Non-pigmented ciliary epithelial cell (primary cell): ENCODE data around the gene ATG4A.

Experiments used
- DNase-seq: peaks from one replicate; pipeline ENCODE4 v3.0.0-alpha.2; 2010; ENCODE audit warnings: low read depth

Gene ATG4A, protein sequence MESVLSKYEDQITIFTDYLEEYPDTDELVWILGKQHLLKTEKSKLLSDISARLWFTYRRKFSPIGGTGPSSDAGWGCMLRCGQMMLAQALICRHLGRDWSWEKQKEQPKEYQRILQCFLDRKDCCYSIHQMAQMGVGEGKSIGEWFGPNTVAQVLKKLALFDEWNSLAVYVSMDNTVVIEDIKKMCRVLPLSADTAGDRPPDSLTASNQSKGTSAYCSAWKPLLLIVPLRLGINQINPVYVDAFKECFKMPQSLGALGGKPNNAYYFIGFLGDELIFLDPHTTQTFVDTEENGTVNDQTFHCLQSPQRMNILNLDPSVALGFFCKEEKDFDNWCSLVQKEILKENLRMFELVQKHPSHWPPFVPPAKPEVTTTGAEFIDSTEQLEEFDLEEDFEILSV

DNA sequence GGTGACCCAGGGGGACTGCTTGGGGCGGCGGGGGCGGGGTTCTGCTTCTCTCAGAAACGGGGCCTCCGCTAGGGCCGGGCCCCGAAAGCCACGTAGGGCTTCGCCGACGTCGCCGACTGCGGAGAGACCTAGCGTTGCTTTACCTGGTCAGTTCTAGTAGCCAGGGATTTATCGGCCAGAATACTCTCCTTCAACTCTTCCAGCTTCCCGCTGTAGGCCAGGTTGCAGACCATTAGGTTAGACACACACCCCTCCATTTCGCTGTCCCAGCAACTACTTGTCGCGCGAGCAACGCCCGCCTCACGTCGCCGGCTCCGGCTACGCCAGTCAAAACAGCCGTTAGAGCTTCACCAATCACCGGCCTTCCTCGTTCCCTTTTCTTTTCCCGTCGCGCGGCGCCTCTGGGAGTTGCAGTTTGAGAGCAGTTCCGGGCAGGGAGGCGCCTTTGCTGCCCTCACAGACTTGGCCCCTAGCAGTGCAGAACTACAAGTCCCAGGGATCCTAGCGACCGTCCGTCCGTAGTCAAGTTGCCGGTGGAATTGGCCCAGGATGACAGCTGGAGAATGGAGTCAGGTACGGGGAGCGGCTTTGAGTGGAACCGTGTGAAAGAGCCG is at the start of gene ATG4A, which contains the start of gene PSMD10:
ATG4A (plus strand) TSS at position 515 of the 614 bp plus-strand sequence; CDS start at position 564, 49 bp downstream.
PSMD10 (minus strand) TSS at position 279 of the 614 bp plus-strand sequence; CDS start at position 257, 22 bp downstream.
- peak; percentile 84 for DNase-seq

DNA sequence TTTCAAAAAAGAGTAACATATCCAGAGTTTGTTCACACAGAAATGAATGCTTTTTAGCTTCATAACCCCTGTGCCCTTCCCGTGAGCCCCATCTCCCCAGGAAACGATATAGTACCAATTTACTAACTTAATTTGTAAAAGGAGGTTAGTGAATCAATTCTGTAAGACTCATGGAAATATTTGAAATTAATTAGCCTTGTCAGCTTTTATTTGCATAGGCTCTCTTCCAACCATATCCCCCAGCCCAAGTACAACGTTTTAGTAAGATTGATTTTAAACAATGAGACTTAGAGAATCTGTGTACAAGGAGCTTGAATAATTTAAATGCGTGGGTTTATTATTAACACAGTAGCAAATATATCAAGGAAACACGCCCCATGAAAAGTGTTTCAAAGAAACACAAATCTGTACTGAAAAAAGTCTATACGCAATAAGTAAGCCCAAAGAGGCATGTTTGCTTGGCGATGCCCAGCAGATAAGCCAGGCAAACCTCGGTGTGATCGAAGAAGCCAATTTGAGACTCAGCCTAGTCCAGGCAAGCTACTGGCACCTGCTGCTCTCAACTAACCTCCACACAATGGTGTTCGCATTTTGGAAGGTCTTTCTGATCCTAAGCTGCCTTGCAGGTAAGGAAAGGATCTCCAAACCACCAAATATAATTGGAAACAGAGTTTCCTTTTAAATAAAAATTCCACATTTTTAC is 46.9 kb upstream of the ATG4A start, which contains the start of gene VSIG1:
VSIG1 (plus strand) TSS at position 512 of the 703 bp plus-strand sequence; CDS start at position 578, 66 bp downstream.
- no peak for DNase-seq

DNA sequence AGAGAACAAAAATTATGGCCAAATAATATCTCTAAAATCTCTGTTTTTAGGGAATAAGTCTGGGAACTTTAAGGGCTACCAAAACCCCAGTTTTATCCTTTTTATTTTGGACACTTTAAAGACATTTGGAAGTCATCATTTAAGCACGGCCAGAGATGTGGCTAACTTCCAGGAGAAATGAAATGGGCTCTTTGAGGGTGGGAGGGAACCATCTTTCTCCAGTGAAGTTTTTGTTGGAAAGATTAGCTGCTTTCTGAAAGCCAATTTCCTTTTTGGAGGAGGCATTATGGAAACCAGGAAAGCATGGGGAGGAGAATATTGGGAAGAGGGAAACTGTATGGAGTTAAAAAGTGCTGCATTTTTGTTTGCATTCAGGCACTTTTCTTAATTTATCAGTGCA is 41.9 kb upstream of the ATG4A start:
- no peak for DNase-seq

DNA sequence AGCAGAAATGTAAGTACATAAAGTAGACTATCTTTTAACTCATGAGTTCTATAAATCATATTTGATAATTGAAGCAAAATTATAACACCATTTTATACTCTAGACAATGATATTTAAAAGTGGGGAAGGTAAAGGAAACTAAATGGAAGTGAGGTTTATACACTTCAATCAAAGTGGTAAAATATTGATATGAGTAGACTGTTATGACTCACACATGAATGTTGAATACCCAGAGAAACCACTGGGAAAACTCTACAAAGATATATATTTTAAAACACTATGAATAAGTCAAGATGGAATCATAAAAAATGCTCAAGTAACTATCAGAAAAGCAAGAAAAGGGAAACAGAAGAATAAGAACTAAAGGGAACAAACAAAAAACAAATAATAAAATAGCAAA is 38.4 kb upstream of the ATG4A start:
- no peak for DNase-seq

DNA sequence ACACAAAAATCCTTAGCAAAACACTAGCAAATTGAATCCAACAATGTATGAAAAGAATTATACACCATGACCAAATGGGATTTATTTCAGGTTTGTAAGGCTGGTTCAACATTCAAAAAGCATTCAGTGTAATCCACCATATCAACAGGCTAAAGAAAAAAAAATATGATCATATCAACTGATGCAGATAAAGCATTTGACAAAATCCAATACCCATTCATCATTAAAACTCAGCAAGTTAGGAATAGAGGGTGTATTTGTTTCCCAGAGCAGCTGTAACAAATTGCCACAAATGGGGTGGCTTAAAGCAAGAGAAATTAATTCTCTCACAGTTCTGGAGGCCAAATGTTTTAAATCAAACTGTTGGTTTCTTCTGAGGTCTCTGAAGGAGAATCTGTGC is 36.0 kb upstream of the ATG4A start:
- no peak for DNase-seq

DNA sequence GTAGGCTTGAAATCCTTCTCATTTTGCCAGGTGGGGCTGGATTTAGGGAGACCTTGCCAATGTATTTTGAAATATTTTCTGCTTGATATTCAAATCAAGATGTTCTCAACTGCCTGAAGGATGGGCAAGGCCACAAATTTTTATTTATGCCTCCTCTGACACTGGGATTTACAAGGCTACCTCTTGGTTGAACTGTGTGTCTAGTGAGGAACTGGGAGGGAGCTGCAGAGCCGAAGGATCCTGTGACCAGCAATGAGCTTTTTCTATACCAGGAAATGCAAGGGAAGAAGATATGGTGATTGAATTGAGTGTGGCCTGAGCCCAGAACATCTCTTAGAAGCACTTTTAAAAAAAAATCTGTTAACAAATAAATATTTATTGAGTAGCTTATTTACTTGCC is 31.8 kb upstream of the ATG4A start:
- DNase-seq = no peak

DNA sequence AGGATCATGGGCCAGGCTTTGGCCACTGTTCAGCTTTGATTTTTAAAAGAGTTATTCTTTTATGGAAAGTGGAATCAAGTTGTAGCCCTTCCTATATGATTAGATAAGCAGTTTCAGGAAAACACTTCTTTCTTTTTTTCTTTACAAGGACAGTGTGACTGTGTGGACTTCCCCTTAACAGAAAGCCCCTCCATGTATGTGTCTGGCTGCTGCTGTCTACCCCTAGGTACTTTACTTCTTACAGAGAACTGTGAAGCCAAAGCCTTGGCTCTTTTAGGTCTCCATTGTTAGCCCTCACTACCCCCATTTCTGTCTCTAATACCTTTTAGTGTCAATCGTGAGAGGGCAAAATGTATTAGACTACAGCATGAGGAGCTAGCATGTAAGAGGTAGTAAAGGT is 27.6 kb upstream of the ATG4A start:
- DNase-seq = no peak

DNA sequence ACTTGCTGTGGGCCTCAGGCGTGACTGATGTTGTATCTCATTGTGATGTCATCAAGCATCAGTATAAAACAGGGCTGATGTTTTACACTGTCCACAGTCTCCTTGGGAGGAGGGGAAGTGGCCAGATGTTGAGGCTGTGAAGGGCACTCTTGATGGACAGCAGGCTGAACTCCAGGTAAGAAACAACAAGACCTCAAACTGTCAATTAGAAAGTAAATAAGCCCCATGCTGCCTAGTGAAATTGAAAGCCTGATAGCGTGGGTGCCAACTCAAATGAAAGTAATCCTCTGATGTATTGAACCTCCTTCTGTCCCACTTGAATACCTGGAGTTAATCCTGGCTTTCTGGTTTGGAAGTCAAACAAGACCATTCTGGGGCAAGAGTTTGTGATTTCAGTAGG is 27.0 kb upstream of the ATG4A start:
- no peak for DNase-seq

DNA sequence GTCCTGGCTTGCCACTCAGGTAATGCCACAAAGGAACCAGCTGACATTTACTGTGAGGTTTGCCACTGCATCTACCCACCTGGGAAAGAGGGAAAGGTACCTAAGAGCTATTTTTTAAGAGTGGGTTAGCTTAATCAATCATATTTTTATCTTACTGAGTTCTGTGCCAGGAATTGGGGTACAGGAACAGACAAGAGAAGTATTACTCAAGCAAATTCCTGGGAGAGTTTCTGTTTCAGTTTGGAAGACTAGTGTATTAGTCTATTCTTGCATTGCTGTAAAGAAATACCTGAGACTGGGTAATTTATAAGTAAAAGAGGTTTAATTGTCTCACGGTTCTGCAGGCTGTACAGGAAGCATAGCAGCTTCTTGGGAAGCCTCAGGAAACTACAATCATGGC is 23.5 kb upstream of the ATG4A start:
- no peak for DNase-seq

DNA sequence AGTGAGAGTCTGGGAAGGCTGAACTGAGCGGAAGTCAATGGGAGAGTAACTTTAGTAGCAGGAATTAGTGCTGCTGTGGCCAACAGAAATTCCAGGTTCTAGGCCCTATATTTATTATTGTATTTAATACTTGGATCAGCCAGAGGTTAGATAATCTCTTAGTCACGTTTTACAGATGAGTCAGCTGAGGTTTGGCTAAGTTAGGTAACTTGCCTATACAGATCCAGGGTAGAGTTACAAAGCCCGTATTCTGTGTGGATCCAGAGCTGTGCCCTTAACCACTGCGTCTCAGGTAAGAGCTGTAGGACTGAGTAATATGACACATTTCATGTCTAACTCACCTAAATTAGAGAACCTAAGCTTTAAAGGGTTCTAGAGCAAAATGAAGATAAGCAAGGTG is 20.7 kb upstream of the ATG4A start:
- no peak for DNase-seq

DNA sequence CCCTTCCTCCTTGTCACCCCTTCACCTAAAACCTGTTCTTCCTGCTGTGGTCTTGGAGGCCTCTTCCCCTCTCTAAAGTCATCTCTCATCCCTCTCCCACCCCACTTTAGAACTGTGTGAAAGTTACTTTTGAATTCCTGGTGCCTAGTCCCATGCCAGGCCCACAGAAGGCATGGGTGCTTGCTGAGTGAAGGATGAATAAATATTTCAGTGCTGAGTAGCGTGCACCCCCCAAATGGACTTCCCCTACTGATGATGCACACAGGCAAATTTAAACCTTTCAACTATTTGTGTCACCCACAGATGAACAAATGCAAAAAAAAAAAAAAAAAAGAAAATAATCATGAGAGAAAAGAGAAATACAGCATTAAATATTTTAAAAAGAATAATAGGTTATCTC is 20.0 kb upstream of the ATG4A start:
- no peak for DNase-seq

DNA sequence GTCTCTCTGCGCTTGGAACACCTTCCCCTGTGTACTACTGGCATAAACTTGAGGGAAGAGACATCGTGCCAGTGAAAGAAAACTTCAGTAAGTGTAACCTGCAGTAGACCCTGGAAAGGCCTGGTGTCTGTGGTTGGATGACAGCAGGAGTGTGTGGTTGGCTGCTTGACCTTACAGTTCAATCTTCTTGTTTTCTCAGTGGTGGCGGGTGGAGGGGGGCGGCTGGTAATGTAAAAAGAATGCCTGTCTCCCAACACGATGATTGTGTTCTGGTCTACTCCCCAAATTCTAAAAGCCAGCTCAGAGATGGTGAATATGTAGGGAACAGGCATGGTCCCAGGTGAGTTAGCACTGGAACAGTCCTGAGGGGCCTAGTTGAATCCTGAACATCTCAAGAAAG is 18.8 kb upstream of the ATG4A start:
- DNase-seq = peak; percentile 45

DNA sequence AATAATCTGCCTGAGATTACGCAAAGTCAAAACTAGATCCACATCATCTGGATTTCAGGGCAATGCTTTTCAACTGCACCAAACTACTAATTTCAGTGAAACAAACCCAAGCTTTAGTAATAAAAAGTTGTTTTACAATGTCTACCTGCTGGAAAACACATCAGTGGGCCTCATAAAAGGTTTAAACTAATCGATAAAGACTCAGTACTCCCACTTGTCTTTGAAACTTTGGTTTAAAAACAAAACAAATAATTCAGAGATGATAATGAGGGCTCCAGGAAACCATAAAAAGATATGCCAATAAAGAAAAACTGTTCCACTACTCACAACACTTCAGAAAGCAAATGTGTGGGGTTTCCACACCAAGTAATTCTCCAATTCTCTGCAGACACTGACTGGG is 10.5 kb upstream of the ATG4A start:
- no peak for DNase-seq

DNA sequence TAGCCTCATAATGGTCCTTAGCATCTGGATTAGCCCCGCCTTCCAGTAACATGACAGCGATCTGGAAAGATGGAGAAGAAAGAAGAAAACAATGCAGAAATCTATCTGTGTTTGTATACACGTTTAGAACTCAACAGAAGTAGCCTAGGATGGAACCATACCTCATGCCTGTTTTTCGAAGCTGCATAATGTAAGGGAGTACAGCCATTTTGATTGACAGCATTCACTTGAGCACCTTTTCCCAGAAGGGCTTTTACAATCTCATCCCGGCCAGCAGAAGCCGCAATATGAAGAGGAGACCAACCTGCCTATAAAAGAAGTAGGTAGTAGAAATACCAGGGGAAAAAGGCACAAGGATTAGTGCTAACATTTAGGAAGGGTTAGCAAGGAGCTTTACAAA is 3.8 kb upstream of the ATG4A start:
- no peak for DNase-seq

DNA sequence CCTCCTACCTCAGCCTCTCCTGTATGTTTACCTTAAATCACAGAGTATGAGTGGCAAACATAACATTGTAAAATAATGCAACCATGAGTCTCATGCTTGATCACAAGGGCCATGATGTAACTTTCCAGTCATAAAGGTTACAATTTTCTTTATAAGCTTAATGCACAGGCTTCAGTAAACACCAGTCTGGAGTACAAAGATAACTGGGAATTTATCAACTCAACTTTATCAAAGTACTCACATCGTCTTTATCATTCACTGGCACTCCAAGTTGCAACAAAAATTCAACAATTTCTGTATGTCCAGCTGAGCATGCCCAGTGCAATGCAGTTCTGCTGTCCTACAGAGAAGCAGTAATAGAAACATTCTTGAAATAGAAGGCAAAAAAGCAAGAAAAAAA is 3.1 kb upstream of the ATG4A start:
- DNase-seq = no peak

DNA sequence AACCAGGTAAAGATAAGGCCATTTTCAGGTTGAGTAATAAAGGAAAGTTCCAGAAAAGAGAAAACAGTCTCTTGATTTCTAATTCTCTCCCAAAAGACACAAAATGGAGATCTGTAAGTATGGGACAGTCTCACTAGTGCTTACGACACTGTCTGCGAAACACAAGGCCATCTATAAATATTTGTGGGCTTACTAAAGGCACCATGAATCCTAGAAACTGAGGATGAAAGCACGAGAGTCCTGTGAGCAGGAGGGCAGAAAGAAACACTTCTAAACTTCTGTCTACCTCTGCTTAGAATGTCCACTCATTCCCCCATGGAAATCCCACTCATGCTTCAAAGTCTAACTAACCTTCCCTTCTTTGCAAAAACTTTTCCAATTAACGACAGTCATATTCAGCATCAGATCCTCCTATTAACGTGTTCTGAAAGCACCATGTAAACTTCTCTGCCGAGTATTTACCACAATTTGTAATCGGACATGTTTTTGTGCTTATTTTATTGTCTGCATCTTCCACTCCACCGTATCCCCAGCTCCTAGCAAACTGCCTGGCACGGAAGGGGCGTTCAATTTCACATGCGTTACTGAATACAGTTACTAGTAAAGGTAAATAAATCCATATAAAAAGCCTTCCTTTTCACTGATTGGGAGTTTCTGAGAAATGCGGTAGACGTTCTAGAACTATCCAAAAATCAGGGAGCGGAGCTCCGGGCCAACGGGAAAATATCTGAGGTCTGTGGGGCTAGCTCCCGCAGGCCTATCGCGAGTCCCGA is 901 bp upstream of the ATG4A start:
- DNase-seq = no peak

DNA sequence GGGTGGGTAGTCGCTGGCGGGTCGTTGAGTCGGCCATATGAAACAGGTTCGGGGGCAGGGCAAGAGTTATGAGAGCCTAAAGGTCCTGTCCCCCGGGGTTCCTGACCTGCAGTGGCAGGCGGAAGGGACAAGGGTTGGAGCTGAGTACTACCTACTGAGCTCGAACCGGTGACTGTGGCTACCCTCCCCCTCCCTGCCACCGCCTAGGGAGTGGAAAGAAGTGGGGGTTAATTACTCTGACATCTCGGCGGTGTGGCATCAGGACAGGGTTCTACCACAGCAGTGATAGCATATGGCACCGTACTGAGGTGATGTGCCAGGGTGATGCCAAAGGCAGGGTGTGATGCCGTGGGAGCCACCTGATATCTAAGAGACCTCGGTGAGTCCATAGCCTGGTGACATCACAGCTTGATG is 307 bp downstream of the ATG4A start:
- no peak for DNase-seq

DNA sequence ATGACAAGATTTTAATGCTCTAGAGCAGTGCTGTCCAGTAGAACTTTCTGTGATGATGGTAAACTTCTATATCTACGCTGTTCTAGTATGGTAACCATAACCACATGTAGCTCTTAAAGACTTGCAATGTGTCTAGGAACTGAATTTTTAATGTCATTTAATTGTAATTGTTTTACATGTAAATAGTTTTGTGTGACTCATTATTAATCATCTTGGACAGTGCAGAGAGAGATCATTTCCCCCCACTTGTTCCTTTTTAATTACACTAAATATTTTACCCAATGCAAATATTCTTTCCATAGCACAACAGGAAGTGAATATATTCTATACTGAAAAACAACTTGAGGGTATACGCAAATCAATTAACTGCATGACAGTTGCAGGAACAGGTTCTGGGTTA is 5.8 kb downstream of the ATG4A start:
- no peak for DNase-seq

DNA sequence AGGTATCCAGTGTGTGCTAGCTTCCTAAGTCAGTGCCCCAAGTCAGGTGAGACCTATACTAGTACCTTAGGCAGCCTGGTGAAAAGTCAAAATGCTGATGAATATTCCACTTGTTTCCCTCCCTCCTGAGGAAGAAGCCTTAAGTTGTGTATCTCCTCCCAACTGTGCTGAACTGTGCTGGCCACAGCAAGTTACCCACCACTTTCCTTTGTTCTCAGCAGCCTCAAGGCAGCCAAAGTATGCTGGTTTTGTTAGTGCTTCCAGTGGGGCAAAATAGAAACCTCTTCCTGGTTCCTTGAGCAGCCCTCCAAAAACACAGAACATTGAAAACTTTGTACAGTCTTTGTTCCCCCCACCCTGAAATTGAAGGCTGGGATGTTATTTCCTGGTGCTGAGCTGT is 13.9 kb downstream of the ATG4A start:
- no peak for DNase-seq

DNA sequence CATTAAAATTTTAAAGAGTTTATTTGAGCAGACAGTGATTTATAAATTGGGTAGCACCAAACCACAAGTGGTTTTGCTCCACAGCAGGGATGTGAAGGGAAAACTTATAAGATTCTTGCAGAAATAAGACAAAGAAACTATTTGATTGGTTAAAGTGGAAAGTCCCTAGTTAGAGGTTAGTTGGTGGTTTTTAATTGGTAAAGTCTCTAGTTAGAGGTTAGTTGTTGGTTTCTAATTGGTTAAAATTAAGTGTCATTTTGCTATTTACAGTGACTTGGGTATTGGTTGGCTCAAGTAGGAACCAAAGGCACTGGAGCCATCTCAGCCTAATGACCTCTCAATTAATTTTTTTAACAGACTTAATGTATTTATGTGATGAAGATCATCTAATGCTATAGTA is 23.0 kb downstream of the ATG4A start:
- no peak for DNase-seq

DNA sequence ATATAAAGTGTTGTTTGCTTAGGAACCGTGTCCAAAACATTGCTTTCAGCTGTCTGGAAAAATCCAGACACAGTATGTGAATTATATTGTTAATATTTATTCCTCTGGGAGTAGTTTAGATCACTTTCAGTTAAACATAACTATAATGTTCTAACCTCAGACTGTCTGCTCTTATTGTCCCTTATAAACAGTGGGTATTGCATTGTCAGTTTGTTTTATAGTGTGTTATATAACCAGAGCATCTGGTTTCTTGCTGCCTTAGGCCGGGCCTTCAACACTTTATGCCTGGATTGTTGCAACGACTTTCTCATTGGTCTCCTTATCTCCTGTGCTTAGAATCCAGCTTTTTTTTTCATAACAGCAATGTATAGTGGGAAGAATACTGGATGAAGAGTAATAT is 26.4 kb downstream of the ATG4A start:
- no peak for DNase-seq

DNA sequence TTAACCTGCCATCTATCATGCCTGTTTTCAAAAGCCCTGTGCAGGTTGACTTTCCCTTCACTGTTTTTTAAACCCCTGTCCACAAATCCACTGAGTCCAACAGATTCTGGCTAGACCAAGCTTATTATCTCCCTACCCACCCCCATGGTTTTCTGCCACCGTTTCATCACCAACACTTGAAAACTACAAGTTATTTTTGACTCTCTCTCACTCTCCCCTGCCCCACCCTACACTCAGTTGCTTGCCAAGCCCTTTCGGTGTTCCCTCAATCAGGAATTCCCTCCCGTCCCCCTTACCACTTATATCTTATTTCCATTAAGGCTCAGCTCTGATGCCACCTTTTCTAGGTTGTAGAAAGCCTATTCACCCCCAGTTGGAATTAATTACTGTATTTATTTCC is 29.7 kb downstream of the ATG4A start:
- no peak for DNase-seq
